Motor neuron (in vitro differentiated cells): ENCODE data around the gene PEMT. TPM values are rescaled to one million over a fixed set of nuclear protein-coding genes. Genes with fewer than 3 reads are reported as not detected.

ENCODE experiments used
- ATAC-seq, 8 experiments: fragments of 200-7000 bp; cut with Tn5 transposase; replicated peaks in 6 of 8; 2 replicates each; pipeline ENCODE4 v1.8.0; 2021; ENCODE audit warnings: mild to moderate bottlenecking in 8 of 8, moderate library complexity in 8 of 8
- H3K27ac ChIP-seq, 2 donors: fragments of 250-450 bp; sonication (Bioruptor Pico); 2 replicates each; pipeline ENCODE4 v1.9.0; 2021; ENCODE audit warnings: antibody characterized with exemption in 2 of 2, mild to moderate bottlenecking in 2 of 2, moderate library complexity in 1 of 2
- H3K4me1 ChIP-seq, 2 donors: fragments of 250-450 bp; sonication (Bioruptor Pico); replicated peaks in 1 of 2; 2 replicates each; pipeline ENCODE4 v1.6.1; 2021; ENCODE audit warnings: antibody characterized with exemption in 2 of 2, mild to moderate bottlenecking in 2 of 2, moderate library complexity in 1 of 2
- H3K4me3 ChIP-seq, 5 donors: fragments of 250-450 bp; sonication (Bioruptor Pico); 2 replicates each; pipeline ENCODE4 v1.9.0; 2021; ENCODE audit warnings: antibody characterized with exemption in 5 of 5, mild to moderate bottlenecking in 5 of 5, moderate library complexity in 4 of 5
- WGBS, 10 experiments: fragments of 450-650 bp; shearing (Covaris generic); methylation state at CpG; one replicate each; pipeline ENCODE4 v1.0.0; 2022; 5-methylcytosine and 5-hydroxymethylcytosine counted together
- in situ Hi-C, 9 experiments: fragments of 400-800 bp; cut with MboI; loops; one replicate each; pipeline ENCODE4 v1.15.0; 2021; ENCODE audit warnings: low sequenced_read_pairs in 9 of 9, low pct_unique_long_range_greater_than_20kb in 2 of 9; ENCODE audit not compliant: unreplicated experiment in 9 of 9
- total RNA-seq, 8 experiments: library from RNA; unstranded; fragments of 300-600 nt; gene quantifications; 2 replicates each; pipeline versions ENCODE4 v1.2.3 to v1.2.4, GENCODE V29; 2022

Gene PEMT
- total RNA-seq, 8 experiments from 2014 or later, result 21.1 to 59.0 (median 32.9) TPM

DNA sequence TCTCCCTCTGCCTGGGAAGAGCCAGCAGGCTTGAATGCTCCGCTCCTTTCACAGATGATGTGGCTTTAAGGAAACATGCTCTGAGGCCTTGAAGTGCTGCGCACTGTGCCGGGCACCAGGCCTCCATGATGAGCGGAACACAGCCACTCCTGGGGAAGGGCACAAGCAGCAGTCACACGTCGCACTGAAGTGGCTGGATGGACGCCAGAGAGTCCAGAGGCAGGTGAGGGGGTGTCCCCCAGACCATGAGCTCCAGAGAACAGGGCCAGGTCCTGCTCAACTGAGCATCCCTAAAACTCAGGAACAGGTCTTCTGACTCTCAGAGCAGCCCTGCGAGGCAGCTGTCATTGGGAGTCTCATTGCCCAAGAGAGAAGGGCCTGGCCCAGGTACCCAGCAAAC is 35.6 kb downstream of the PEMT start:
- 80 to 100% (median 80%) methylated on average over 1 to 3 of the region's 8 CpGs; no CpG with 5 or more reads in 7 of the 10 experiments for WGBS, 10 experiments
- no peak overlapping the region for H3K27ac ChIP-seq
- H3K4me1 ChIP-seq, result peaks cover 8 to 10% of the 10 kb centered on the region in 2 donors
- ATAC-seq, result no peak
- no peak overlapping the region for H3K4me3 ChIP-seq
- in situ Hi-C loops, result no loop called here

- H3K4me1 ChIP-seq, result peaks cover 13 to 17% of the 10 kb centered on the region in 2 donors
- no peak overlapping the region for H3K4me3 ChIP-seq
- ATAC-seq, result no peak
- WGBS, 10 experiments, result 67 to 100% (median 98%) methylated on average over 3 to 4 of the region's 9 CpGs; no CpG with 5 or more reads in 6 of the 10 experiments
- in situ Hi-C loops, result no loop called here
- H3K27ac ChIP-seq, result no peak overlapping the region
Measured at GRCh38 chr17:17555151-17555550, 36.4 kb downstream of the PEMT start.

DNA sequence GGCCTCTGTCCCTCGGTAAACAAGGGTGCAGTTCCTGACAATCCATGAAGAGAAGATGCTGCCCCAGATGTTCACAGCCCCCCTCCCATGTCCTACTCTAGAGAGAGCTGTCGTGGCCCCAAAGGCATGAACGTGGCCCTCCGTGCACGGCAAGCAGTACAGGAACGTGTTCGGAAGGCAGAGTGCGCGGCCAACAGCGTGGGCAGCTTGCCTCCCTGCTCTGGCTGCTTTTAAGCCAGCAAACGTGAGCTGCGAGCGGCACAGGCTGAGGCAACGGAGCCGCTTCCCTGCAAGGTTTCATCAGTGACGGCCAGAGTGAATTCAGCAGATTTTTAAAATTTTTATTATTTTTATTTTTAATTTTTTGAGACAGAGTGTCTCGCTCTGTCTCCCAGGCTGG is 37.2 kb downstream of the PEMT start:
- Histone ChIP-seq H3K4me3 (no peak overlapping the region), H3K4me1 (peaks cover 13 to 18% of the 10 kb centered on the region in 2 donors), H3K27ac (no peak overlapping the region)
- in situ Hi-C loops, result no loop called here
- WGBS, 10 experiments, result 74 to 92% (median 87%) methylated on average over 1 to 11 of the region's 17 CpGs; no CpG with 5 or more reads in 4 of the 10 experiments
- ATAC-seq, result no peak

DNA sequence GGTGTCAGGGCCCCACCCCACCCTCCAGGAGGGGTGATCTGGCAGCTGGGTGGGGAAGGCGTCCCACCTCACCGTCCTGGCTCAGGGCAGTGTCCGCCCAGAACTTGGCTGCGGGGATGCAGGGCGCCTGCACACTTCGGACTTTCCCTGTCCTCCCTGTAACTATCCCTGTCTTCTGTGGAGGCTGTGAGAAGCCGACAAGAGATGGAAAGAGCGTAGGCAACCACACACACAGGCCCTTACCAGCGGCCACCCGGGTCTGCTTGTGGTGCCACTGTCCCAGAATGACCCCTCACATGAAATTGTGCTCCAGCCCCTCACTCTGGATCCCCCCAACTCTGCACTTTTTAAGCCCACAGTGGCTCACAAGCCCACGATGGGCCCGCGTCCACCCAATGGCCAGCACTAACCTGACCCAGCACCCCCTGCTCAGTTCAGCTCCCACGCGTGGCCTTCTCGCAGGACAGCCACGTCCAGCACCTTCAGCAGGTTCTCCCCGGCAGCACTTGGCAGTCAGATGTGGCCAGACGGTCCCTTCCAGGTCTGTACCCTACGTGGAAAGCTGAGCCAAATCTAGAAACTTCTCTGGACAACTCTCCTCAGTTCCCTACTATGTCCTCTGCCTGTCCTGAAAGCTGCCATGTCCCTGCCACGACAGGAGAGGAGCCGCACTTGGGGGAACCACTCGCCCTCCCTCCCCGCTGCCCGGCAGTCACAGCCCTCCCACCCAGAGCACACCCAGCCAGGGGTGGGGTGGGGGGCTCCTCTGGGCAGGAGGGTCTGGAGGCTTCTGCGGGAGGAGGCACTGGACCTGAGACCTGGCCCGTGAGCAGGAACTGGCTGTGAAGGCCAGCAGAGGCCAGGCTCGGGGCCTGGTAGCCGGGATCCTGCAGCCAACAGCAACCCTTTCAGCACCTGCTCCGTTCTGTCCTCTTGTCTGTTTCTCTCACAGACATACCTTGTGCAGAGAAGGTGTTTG is 38.0 kb downstream of the PEMT start:
- peaks cover 13 to 18% of the 10 kb centered on the region in 2 donors for H3K4me1 ChIP-seq
- WGBS, 10 experiments, result 94 to 100% (median 95%) methylated on average over 1 to 4 of the region's 30 CpGs; no CpG with 5 or more reads in 7 of the 10 experiments
- H3K27ac ChIP-seq, result no peak overlapping the region
- no peak overlapping the region for H3K4me3 ChIP-seq
- in situ Hi-C loops, result no loop called here
- no peak for ATAC-seq

DNA sequence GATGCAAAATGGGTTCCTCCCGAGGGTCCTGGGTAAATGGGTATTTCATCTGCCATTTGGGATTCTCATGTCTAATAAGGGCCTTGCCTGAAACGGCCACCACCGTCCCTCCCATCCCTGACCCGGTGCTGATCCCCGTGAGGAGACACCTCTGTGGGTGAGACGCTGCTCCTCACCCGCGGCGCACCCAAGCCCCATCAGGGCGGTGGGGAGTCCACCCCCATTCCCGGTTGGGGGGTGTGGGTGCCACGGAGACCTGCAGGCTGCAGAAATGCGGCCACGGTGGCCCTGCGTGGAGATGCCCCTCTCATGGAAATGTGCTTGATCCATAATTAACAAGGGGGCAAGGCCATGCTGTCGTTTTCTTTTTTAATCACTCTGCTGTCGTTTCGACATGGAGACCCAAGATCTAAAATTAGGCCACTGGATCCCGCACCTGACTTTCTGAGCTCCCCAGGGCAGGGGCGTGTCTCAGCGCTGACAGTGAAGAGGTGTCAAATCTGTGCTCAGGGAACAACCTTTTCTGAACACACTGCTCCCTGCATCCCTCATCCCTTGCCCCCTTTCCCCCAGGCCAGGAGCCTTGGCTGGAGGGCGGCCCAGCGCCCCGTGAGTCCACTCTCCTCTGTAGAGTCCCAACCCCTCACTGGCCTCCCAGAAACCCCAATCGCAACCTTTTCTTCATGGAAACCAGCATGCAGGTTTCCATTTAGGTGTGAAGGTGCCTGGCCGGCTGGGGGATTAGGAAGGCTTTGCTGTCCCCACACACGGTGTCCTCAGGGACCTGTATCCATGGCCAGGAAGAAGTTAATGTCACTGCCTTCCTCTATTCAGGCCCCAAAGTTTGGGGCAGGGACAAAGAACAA is 38.9 kb downstream of the PEMT start:
- in situ Hi-C loops, result no loop called here
- ATAC-seq, result no peak

GRCh38 chr17:17551361-17551760 is 40.1 kb downstream of the PEMT start:
- peak; percentile 37 to 99 (median 96) for ATAC-seq
- in situ Hi-C loops, result no loop called here
- no peak overlapping the region for H3K4me3 ChIP-seq
- H3K27ac ChIP-seq, result no peak overlapping the region
- WGBS, 10 experiments, result 13 to 75% (median 40%) methylated on average over 1 to 5 of the region's 11 CpGs; no CpG with 5 or more reads in 3 of the 10 experiments
- peaks cover 13 to 18% of the 10 kb centered on the region in 2 donors for H3K4me1 ChIP-seq

More for the DNA sequence above, 38.9 kb downstream of the PEMT start:
- H3K27ac ChIP-seq, result no peak overlapping the region
- 50 to 100% (median 83%) methylated on average over 1 to 13 of the region's 27 CpGs; no CpG with 5 or more reads in 3 of the 10 experiments for WGBS, 10 experiments
- peaks cover 13 to 18% of the 10 kb centered on the region in 2 donors for H3K4me1 ChIP-seq
- no peak overlapping the region for H3K4me3 ChIP-seq

DNA sequence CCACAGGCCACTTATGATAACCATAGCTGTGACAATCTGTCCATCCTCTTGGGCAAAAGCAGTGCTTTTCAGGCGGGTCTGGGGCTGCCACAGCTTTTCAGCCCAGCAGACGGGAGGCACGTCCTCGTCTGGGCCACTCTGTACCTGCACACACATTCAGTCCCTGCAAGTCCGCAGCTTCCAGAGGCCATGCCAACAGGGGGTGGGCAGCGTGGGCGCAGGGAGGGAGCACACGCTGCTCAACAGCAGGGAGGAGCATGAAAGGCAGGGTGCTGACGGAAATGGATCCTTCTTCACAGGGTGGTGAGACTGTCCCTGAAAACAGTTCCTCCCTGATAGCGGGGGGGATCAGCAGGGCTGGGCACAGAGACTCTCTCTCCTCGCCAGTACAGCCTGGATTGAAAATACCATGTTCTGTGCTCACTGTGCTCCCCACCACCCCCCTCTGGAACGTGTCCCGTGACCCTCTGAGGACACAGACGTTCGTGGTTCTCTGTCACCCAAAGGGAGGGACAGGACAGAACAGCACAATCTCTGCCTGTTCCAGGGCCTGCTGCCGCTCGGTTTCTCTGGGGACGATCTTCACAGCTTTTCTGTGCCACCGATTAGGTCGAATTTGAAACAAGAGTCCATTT is 41.7 kb downstream of the PEMT start:
- H3K27ac ChIP-seq, result no peak overlapping the region
- no peak overlapping the region for H3K4me3 ChIP-seq
- in situ Hi-C loops, result no loop called here
- WGBS, 10 experiments, result 60 to 100% (median 91%) methylated on average over 1 to 6 of the region's 20 CpGs; no CpG with 5 or more reads in 5 of the 10 experiments
- ATAC-seq, result no peak
- peaks cover 13 to 18% of the 10 kb centered on the region in 2 donors for H3K4me1 ChIP-seq

DNA sequence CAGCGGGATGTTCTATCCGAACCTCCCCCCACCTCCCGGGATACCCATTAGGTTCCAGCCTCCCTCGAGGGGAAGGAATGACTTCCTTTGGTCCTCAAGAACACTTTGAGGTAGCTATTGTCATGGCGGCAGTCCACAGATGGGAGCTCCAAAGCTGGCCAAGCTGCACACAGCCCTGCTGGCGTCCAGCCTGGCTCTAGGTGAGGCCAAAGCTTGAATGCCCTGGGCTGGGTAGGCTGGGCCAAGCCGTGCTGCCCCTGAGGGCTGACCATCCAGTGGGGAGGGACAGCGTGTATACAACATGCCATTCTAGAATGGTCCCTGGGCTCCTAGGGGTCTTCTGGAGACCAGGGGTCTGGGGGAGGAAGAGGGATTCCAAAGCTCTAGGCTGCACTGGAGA is 43.5 kb downstream of the PEMT start:
- Histone ChIP-seq H3K4me1 (peaks cover 13 to 18% of the 10 kb centered on the region in 2 donors), H3K4me3 (no peak overlapping the region), H3K27ac (no peak overlapping the region)
- in situ Hi-C loops, result no loop called here
- WGBS, 10 experiments, result 58 to 100% (median 89%) methylated on average over 1 to 5 of the region's 8 CpGs; no CpG with 5 or more reads in 3 of the 10 experiments
- ATAC-seq, result no peak

DNA sequence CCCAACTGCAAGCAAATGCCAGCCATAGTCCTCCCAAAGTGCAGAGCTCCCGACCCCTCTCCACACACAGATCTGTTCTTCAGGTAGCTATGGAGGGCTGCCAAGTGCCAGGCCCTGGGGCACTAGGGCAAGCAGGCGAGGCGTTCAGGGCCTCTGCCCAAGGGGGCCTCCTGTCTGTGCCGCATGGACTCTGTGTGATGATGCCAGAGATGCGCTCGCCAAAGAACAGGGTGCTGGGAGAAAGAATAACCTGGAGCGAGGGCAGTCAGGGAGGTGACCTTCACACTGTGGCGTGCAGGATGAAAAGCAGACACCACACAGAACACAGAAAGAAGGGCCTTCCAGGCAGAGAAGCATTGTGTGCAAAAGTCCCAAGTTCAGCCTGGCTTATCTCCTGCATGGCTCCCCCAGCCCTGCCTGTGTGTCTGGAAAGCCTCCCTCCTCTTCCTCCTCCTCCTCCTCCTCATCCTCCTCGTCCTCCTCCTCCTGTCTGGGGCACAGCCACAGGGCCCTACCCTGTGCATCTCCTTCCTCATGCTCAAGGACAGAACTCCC is 44.2 kb downstream of the PEMT start:
- no peak overlapping the region for H3K4me3 ChIP-seq
- in situ Hi-C loops, result no loop called here
- ATAC-seq, result no peak
- 85 to 100% (median 93%) methylated on average over 2 to 4 of the region's 9 CpGs; no CpG with 5 or more reads in 5 of the 10 experiments for WGBS, 10 experiments
- H3K27ac ChIP-seq, result no peak overlapping the region
- peaks cover 13 to 18% of the 10 kb centered on the region in 2 donors for H3K4me1 ChIP-seq

DNA sequence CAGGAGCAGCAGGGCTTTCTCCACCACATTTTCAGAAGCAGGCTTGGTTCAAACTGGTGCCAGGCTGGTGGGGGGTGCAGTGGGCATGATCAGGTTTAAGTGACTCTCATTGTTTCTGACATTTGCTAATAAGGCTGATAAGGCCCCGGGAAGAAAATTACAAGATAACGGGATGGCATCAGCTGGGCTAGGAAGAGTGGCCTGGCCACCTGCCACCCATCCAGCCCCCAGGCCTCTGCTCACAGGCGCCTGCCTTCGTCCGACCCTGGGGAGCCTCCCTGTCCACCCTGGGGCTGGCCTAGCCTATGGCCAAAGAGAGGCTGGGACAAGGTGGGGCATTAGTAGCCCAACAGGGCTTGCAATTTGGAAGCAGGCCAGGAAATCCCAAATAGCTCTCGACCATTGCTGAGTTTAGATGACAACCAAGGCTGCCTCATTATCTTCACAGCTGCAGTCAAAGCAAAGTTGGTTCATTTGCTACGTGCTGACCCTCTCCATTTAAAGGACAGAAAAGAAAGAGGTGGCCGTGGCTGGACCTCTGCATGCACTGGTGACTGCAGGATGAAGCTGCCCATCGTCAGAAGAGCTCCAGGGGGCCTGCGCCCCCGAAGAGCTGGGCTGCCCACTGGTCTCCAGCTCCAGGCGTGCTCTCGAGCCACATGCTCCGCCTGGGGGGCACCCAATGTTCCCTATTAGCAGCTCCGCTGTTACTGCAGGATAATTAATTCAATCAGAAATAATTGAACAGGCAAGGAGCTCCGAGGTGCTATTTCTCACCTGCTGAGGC is 44.9 kb downstream of the PEMT start:
- Histone ChIP-seq H3K4me1 (peaks cover 11 to 16% of the 10 kb centered on the region in 2 donors), H3K27ac (no peak overlapping the region), H3K4me3 (no peak overlapping the region)
- ATAC-seq, result no peak
- 65 to 100% (median 75%) methylated on average over 2 to 8 of the region's 16 CpGs; no CpG with 5 or more reads in 6 of the 10 experiments for WGBS, 10 experiments
- in situ Hi-C loops, result no loop called here

- ATAC-seq, result no peak
- Histone ChIP-seq H3K4me1 (peaks cover 5 to 10% of the 10 kb centered on the region in 2 donors), H3K27ac (no peak overlapping the region), H3K4me3 (no peak overlapping the region)
- WGBS, 10 experiments, result 50 to 100% (median 90%) methylated on average over 1 to 4 of the region's 7 CpGs; no CpG with 5 or more reads in 5 of the 10 experiments
- in situ Hi-C loops, result no loop called here
Measured at GRCh38 chr17:17545984-17546383, 45.5 kb downstream of the PEMT start.
